Upper lobe of left lung (tissue), 4 donors: ENCODE results near the gene BICRA.

Experiments
- EP300 ChIP-seq, 4 donors: sonication (generic); formaldehyde crosslinking; IDR thresholded peaks; one replicate each; pipeline ENCODE4 v1.5.1; 2017; ENCODE audit warnings: antibody characterized with exemption in 4 of 4, control low read depth in 2 of 4
- POLR2A ChIP-seq, 4 donors: fragments of 450-650 bp; IDR thresholded peaks; one replicate each; pipeline ENCODE4 v1.5.1; 2016 to 2017; ENCODE audit warnings: antibody characterized with exemption in 4 of 4, mild to moderate bottlenecking in 2 of 4

DNA sequence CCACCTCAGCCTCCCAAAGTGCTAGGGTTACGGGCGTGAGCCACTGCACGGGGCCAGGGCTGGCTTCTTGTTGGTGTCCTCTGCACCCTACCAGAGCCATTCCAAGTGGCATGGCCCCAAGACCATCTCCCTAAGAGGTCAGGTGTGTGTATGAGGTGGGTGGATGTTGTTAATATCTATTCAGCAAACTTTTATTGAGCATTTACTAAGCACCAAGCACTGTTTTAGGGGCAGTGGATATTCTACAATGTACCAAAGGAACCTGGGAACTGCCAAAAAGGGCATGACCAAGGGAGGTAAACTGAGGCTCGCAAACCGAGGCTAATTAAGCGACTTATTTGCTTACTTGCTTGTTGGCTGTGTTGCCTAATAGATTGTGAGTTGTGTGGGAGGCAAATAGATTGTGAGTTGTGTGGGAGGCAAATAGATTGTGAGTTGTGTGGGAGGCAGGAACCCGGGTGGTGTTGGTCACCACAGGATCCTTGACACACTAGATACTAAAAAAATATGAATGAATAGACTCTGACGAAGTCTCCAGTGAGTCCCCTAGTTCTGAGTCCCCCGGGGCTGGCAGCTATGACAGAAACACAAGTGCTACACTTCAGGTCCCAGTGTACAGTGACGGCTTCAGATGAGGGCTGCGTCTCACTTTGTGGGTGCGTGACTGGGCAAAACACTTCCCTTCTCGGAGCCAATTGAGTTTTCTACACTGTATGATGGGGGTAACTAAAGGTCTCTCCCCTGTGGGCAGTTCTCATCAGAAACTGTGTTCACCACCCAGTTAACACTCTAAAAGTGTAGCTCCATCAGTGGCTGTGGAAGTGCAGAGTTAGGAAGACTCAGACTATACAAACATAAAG, 5.0 kb upstream of the BICRA start:
- TF ChIP-seq POLR2A (IDR thresholded peaks at IDR 0.05) (no peak), EP300 (IDR thresholded peaks at IDR 0.05) (no peak)
